ENCODE results near the gene SLTM.

DNA sequence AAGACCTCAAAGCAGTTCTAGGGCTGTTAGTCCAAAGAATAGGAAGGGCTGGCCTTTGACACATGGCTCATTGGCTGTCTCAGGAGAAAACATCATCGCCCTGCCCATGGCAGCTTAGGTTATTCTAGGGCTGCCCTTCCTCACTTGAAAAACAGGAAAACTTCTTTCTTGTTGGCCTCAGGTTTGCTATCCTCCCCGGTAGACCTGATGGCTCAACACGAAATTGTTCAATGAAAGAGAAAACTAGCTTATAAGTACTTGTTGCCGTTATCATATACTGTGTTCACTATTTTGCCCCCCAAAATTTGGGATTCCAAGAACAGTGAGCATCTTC lies 602 bp upstream of the SLTM start:
- TF ChIP-seq POLR2AphosphoS5 (IDR thresholded peaks at IDR 0.05; ENCODE audit: low read depth, low read length) (no peak), TAF1 (IDR thresholded peaks at IDR 0.05; ENCODE audit: borderline replicate concordance, insufficient read depth, low read length) (no peak)
- TF ChIP-seq, protein P1, sequence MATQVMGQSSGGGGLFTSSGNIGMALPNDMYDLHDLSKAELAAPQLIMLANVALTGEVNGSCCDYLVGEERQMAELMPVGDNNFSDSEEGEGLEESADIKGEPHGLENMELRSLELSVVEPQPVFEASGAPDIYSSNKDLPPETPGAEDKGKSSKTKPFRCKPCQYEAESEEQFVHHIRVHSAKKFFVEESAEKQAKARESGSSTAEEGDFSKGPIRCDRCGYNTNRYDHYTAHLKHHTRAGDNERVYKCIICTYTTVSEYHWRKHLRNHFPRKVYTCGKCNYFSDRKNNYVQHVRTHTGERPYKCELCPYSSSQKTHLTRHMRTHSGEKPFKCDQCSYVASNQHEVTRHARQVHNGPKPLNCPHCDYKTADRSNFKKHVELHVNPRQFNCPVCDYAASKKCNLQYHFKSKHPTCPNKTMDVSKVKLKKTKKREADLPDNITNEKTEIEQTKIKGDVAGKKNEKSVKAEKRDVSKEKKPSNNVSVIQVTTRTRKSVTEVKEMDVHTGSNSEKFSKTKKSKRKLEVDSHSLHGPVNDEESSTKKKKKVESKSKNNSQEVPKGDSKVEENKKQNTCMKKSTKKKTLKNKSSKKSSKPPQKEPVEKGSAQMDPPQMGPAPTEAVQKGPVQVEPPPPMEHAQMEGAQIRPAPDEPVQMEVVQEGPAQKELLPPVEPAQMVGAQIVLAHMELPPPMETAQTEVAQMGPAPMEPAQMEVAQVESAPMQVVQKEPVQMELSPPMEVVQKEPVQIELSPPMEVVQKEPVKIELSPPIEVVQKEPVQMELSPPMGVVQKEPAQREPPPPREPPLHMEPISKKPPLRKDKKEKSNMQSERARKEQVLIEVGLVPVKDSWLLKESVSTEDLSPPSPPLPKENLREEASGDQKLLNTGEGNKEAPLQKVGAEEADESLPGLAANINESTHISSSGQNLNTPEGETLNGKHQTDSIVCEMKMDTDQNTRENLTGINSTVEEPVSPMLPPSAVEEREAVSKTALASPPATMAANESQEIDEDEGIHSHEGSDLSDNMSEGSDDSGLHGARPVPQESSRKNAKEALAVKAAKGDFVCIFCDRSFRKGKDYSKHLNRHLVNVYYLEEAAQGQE (IDR thresholded peaks at IDR 0.05; ENCODE audit: insufficient read depth in 1 of 2, low read depth in 2 of 2, low read length in 2 of 2), result no peak

All from PFSK-1 (cell line).